ENCODE measurements around the gene SYT6.

SYT6 gene

DNA sequence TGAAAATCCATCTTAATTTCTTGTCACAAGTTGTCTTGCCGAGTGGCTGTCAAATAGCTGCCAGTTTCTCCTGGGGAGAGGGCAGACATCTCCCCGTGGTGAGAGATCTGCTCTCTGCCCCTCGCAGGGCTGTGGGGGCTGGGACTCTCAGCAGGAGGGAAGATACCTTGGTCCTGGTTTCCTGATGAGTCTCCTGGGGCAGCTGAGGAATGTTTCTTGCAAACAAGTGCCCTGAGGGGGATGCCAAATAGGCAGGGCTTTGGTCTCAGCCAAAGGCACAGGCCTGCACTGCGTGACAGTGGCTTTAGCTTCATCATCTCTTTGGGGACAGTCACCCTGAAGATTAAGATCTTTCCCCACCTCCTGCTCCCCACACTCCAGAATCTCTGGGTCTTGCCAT is 40.9 kb downstream of the SYT6 start:
- Histone ChIP-seq H3K27me3 (replicated peaks; ENCODE audit: insufficient read depth, low read length) (no peaks in the 10 kb centered on the region), H3K4me3 (ENCODE audit: low read length) (no peak overlapping the region), H3K36me3 (replicated peaks; ENCODE audit: insufficient read depth, low read length) (no peaks in the 10 kb centered on the region), H3K9me3 (replicated peaks; ENCODE audit: insufficient read depth, low read length) (no peaks in the 10 kb centered on the region), H3K9ac (ENCODE audit: low read length) (no peak overlapping the region), H2AFZ (ENCODE audit: low read length) (no peak overlapping the region), H3K4me1 (ENCODE audit: low read length) (no peaks in the 10 kb centered on the region), H4K20me1 (ENCODE audit: insufficient read depth, low read length) (no peaks in the 10 kb centered on the region), H3K27ac (ENCODE audit: low read length) (no peak overlapping the region), H3F3A (ENCODE audit: insufficient read depth, low read length) (no peaks in the 10 kb centered on the region), H3K4me2 (ENCODE audit: low read depth, low read length) (no peak overlapping the region), H3K9me2 (replicated peaks; ENCODE audit: insufficient read depth, low read length) (no peaks in the 10 kb centered on the region), H3K79me2 (ENCODE audit: low read length) (no peaks in the 10 kb centered on the region)
- no peak for DNase-seq
- TF ChIP-seq, protein P1, sequence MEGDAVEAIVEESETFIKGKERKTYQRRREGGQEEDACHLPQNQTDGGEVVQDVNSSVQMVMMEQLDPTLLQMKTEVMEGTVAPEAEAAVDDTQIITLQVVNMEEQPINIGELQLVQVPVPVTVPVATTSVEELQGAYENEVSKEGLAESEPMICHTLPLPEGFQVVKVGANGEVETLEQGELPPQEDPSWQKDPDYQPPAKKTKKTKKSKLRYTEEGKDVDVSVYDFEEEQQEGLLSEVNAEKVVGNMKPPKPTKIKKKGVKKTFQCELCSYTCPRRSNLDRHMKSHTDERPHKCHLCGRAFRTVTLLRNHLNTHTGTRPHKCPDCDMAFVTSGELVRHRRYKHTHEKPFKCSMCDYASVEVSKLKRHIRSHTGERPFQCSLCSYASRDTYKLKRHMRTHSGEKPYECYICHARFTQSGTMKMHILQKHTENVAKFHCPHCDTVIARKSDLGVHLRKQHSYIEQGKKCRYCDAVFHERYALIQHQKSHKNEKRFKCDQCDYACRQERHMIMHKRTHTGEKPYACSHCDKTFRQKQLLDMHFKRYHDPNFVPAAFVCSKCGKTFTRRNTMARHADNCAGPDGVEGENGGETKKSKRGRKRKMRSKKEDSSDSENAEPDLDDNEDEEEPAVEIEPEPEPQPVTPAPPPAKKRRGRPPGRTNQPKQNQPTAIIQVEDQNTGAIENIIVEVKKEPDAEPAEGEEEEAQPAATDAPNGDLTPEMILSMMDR (IDR thresholded peaks at IDR 0.05; ENCODE audit: low read length), result no peak
- TF ChIP-seq EZH2 (optimal IDR thresholded peaks at IDR 0.05; ENCODE audit: low read depth, low read length) (no peak), EZH2phosphoT487 (IDR thresholded peaks at IDR 0.05; ENCODE audit: low read length) (no peak)

DNA sequence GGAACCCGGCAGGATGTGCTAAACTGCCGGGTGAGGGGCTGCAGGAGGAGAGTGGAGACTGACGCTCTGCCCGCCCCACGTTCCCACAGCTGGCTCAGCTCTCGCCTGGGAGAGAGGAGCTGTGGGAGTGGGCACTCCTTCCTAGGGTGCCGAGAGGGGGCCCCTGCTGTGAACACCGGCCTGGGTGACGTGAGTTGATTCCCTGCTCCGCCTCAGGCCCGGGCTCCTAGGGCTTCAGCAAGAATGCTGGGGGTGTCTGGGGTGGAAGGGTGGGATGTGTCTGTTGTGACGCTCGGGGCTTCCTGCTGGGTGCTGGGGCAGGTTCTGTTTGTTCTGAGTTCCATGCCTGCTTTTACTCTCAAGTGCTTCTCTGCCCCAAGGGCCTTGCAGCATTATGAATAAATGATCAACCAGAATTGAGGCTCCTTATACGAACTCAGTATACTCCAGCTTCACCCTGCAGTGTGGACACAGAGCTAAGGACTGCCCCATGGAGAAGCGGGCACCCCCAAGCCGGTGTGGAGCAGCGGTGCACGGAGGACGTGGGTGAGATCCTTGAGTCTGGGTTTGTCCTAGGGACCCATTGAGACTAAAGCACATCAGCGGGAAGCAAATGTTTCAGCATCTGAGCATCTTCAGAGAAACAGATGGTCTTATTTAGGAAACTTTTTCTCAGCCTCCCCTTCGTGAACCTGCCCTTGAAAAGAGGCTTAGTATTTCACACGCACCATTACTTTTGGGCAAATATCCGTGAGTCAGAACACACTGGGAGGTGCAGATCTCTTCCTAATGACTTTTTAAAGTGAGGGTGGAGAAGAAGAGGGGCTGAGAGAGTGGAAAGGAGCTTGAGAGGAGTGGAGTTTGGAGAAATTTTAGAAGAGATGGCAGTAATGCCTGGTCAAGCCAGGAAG is 41.7 kb downstream of the SYT6 start:
- TF ChIP-seq, protein P1 (IDR thresholded peaks at IDR 0.05; ENCODE audit: low read length), result no peak
- TF ChIP-seq EZH2phosphoT487 (IDR thresholded peaks at IDR 0.05; ENCODE audit: low read length) (no peak), EZH2 (optimal IDR thresholded peaks at IDR 0.05; ENCODE audit: low read depth, low read length) (no peak)
- Histone ChIP-seq H3K9ac (ENCODE audit: low read length) (no peak overlapping the region), H3K27me3 (replicated peaks; ENCODE audit: insufficient read depth, low read length) (no peaks in the 10 kb centered on the region), H3K27ac (ENCODE audit: low read length) (no peak overlapping the region), H3K4me3 (ENCODE audit: low read length) (no peak overlapping the region), H2AFZ (ENCODE audit: low read length) (no peak overlapping the region), H4K20me1 (ENCODE audit: insufficient read depth, low read length) (no peaks in the 10 kb centered on the region), H3K4me2 (ENCODE audit: low read depth, low read length) (no peak overlapping the region), H3F3A (ENCODE audit: insufficient read depth, low read length) (no peaks in the 10 kb centered on the region), H3K9me3 (replicated peaks; ENCODE audit: insufficient read depth, low read length) (no peaks in the 10 kb centered on the region), H3K36me3 (replicated peaks; ENCODE audit: insufficient read depth, low read length) (no peaks in the 10 kb centered on the region), H3K79me2 (ENCODE audit: low read length) (no peaks in the 10 kb centered on the region), H3K9me2 (replicated peaks; ENCODE audit: insufficient read depth, low read length) (no peaks in the 10 kb centered on the region), H3K4me1 (ENCODE audit: low read length) (no peaks in the 10 kb centered on the region)
- no peak for DNase-seq

DNA sequence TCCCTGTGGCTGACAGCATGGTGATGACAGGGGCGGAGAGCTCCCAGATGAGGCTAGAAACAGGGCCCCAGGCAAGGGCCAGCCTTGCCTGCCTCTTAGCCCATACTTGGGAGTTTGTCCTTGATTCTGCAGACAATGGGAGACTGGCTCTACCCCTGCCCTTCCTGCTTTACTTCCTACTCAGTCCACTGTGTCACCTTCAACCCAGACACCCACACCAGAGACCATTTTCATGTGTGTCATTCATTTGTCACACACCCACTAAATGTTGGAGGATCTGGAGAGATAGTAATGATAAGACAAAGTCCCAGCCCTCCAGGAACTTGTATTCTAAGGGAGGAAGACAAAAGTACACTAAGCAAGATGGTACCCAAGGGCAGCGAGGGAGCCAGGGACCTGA is 43.7 kb downstream of the SYT6 start:
- TF ChIP-seq, protein P1 (IDR thresholded peaks at IDR 0.05; ENCODE audit: low read length), result no peak
- TF ChIP-seq EZH2 (optimal IDR thresholded peaks at IDR 0.05; ENCODE audit: low read depth, low read length) (no peak), EZH2phosphoT487 (IDR thresholded peaks at IDR 0.05; ENCODE audit: low read length) (no peak)
- Histone ChIP-seq H3K4me2 (ENCODE audit: low read depth, low read length) (no peak overlapping the region), H3K36me3 (replicated peaks; ENCODE audit: insufficient read depth, low read length) (no peaks in the 10 kb centered on the region), H2AFZ (ENCODE audit: low read length) (no peak overlapping the region), H3K79me2 (ENCODE audit: low read length) (no peaks in the 10 kb centered on the region), H3F3A (ENCODE audit: insufficient read depth, low read length) (no peaks in the 10 kb centered on the region), H4K20me1 (ENCODE audit: insufficient read depth, low read length) (no peaks in the 10 kb centered on the region), H3K4me3 (ENCODE audit: low read length) (no peak overlapping the region), H3K27me3 (replicated peaks; ENCODE audit: insufficient read depth, low read length) (no peaks in the 10 kb centered on the region), H3K9me3 (replicated peaks; ENCODE audit: insufficient read depth, low read length) (no peaks in the 10 kb centered on the region), H3K4me1 (ENCODE audit: low read length) (no peaks in the 10 kb centered on the region), H3K9me2 (replicated peaks; ENCODE audit: insufficient read depth, low read length) (no peaks in the 10 kb centered on the region), H3K9ac (ENCODE audit: low read length) (no peak overlapping the region), H3K27ac (ENCODE audit: low read length) (no peak overlapping the region)
- DNase-seq, result no peak

All from MM.1S (cell line).